ENCODE data around the gene GNG12. TPM values are rescaled to one million over a fixed set of nuclear protein-coding genes. Genes with fewer than 3 reads are reported as not detected.

GNG12 gene
- polyA plus RNA-seq, 3 donors = 0.03 TPM; not detected in 2

GRCh38 chr1:67750691-67751054 is 82.6 kb downstream of the GNG12 start:
- peaks cover 1 to 9% (median 2%) of the 10 kb centered on the region in 3 donors for H3K27me3 Mint-ChIP-seq (ENCODE audit: low read depth in 3 of 3)
- Histone ChIP-seq H3K4me1 (ENCODE audit: control insufficient read depth in 1 of 2, insufficient read depth in 2 of 2, low read length in 2 of 2) (peaks cover 0 to 6% of the 10 kb centered on the region in 2 donors), H3K27me3 (ENCODE audit: control insufficient read depth in 2 of 2, insufficient read depth in 2 of 2, low read length in 2 of 2) (no peaks in the 10 kb centered on the region), H3K36me3 (replicated peaks in 1 of 2; ENCODE audit: control insufficient read depth in 1 of 2, insufficient read depth in 2 of 2, low read length in 2 of 2) (no peaks in the 10 kb centered on the region), H2AFZ (ENCODE audit: insufficient read depth, low read depth, low read length, poor library complexity, severe bottlenecking) (no peak overlapping the region), H3K9me3 (replicated peaks in 1 of 2; ENCODE audit: control insufficient read depth in 1 of 2, insufficient read depth in 1 of 2, low read length in 2 of 2) (no peaks in the 10 kb centered on the region), H3K27ac (ENCODE audit: low read depth in 1 of 2, low read length in 2 of 2) (no peak overlapping the region), H4K20me1 (ENCODE audit: insufficient read depth, low read length) (no peaks in the 10 kb centered on the region), H3K4me3 (replicated peaks in 1 of 3; ENCODE audit: low read depth in 2 of 3, low read length in 3 of 3) (no peak overlapping the region), H3K9ac (ENCODE audit: insufficient read depth, low read length, poor library complexity, severe bottlenecking) (no peak overlapping the region), H3K79me2 (ENCODE audit: insufficient read depth, low read length) (no peaks in the 10 kb centered on the region), H3K4me2 (replicated peaks; ENCODE audit: extremely low read depth, low read length, poor library complexity, severe bottlenecking) (no peak overlapping the region)
- no peak for DNase-seq
- H3K36me3 Mint-ChIP-seq = no peaks in the 10 kb centered on the region
- TF ChIP-seq CTCF (IDR thresholded peaks at IDR 0.05) = no peak
- no peak overlapping the region for H3K27ac Mint-ChIP-seq
- H3K4me1 Mint-ChIP-seq = peaks cover 28% of the 10 kb centered on the region
- intact Hi-C loops (cut with micrococcal nuclease) = no loop called here
- no peak overlapping the region for H3K4me3 Mint-ChIP-seq
- WGBS (ENCODE audit: insufficient coverage) = no CpG with 5 or more reads among the region's 1 CpG
- H3K9me3 Mint-ChIP-seq = peaks cover 0 to 3% (median 0%) of the 10 kb centered on the region in 7 donors

- H3K4me3 Mint-ChIP-seq = peak overlapping the region in 1 of 2 donors; percentile 13
- H2AFZ ChIP-seq (ENCODE audit: insufficient read depth, low read depth, low read length, poor library complexity, severe bottlenecking) = no peak overlapping the region
Measured at GRCh38 chr1:67749844-67750690, 83.2 kb downstream of the GNG12 start.

More at GRCh38 chr1:67749844-67750690, 83.2 kb downstream of the GNG12 start:
- H3K79me2 ChIP-seq (ENCODE audit: insufficient read depth, low read length) = no peaks in the 10 kb centered on the region
- H3K27ac ChIP-seq (ENCODE audit: low read depth in 1 of 2, low read length in 2 of 2) = no peak overlapping the region
- WGBS (ENCODE audit: insufficient coverage) = 72% methylated on average over 2 of the region's 8 CpGs
- H3K9me3 ChIP-seq (replicated peaks in 1 of 2; ENCODE audit: control insufficient read depth in 1 of 2, insufficient read depth in 1 of 2, low read length in 2 of 2) = no peaks in the 10 kb centered on the region
- intact Hi-C loops (cut with micrococcal nuclease) = no loop called here
- no peak overlapping the region for H3K9ac ChIP-seq (ENCODE audit: insufficient read depth, low read length, poor library complexity, severe bottlenecking)
- H3K4me1 Mint-ChIP-seq = peaks cover 28% of the 10 kb centered on the region
- H3K27me3 Mint-ChIP-seq (ENCODE audit: low read depth in 3 of 3) = peaks cover 1 to 9% (median 2%) of the 10 kb centered on the region in 3 donors
- peaks cover 0 to 3% (median 0%) of the 10 kb centered on the region in 7 donors for H3K9me3 Mint-ChIP-seq
- no peaks in the 10 kb centered on the region for H3K27me3 ChIP-seq (ENCODE audit: control insufficient read depth in 2 of 2, insufficient read depth in 2 of 2, low read length in 2 of 2)
- TF ChIP-seq CTCF (IDR thresholded peaks at IDR 0.05) = no peak
- no peaks in the 10 kb centered on the region for H4K20me1 ChIP-seq (ENCODE audit: insufficient read depth, low read length)
- H3K4me3 ChIP-seq (replicated peaks in 1 of 3; ENCODE audit: low read depth in 2 of 3, low read length in 3 of 3) = no peak overlapping the region
- no peak overlapping the region for H3K4me2 ChIP-seq (replicated peaks; ENCODE audit: extremely low read depth, low read length, poor library complexity, severe bottlenecking)
- peaks cover 0 to 6% of the 10 kb centered on the region in 2 donors for H3K4me1 ChIP-seq (ENCODE audit: control insufficient read depth in 1 of 2, insufficient read depth in 2 of 2, low read length in 2 of 2)
- H3K36me3 ChIP-seq (replicated peaks in 1 of 2; ENCODE audit: control insufficient read depth in 1 of 2, insufficient read depth in 2 of 2, low read length in 2 of 2) = no peaks in the 10 kb centered on the region
- H3K36me3 Mint-ChIP-seq = no peaks in the 10 kb centered on the region
- no peak overlapping the region for H3K27ac Mint-ChIP-seq
- no peak for DNase-seq

Measured in CD14-positive monocyte (primary cell).